OCI-M1 (cell line): ENCODE data around the gene AFF2.

ENCODE experiments used
- DNase-seq: peaks from one replicate; lab custom pipeline; 2025; lab: John Stamatoyannopoulos, UW

The AFF2 gene

DNA sequence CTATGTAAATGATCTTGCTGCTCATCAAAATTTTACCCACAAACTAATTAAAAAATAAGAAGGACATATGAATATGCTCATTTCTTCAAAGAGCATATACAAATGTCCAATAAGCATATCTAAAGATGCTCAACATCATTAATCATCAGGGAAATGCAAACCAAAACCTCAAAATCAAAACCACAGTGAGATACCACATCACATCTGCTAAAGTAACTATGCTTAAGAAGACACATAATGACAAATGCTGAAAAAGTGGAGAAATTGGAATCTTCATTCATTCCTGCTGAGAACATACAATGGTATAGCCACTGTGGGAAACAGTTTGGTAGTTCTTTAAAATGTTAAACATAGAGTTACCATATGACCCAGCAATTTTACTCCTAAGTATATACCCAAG, 81.9 kb downstream of the AFF2 start:
- no peak for DNase-seq

DNA sequence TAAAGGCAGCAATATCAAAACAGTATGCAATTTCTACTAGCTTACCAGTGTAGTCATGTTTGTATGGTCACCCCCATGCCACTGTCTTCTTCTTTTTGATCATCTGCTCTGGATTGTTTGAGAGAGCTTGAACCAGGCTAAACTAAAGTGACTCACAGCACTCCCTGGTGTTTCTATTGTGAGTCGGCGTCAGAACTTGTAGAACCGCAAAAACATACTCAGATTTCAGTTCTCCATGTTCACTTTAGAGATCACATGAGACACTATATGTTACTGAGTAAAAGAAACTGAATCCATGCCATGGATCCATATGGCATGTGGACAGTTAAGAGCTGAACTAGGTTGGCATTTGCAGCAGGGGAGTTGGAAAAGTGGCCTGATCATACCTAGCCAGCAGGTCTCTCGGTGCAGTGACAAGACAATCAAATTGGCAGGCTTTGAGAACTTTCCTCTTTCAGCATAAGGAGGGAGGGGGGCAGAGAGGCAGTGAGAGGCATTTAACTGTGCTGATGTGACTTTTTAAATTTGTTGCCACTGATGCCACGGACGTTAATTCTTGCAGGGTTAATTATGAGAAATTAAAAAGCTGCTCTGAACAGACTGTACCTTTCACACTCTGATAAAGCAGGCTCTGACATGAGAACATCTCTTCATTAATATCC, 88.4 kb downstream of the AFF2 start:
- no peak for DNase-seq

DNA sequence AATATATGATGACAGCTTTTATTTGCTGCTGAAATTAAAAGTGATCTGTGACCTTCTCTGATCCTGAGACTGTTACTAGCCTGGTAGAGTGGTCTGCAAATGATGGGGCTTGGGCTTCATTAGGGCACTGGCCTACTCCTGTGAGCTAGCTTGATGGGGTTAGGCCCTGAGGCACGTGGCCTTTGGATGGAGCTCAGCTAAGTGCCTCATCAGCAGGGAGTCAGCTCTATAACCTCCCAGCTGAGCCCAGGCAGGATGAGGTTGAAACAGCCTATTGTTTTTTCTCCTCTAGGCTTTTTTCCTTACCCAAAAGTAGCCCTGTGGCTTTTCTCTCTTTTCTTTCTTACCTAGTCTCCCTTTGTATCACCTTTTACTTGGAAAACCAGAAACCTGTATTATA, 92.2 kb downstream of the AFF2 start:
- no peak for DNase-seq

DNA sequence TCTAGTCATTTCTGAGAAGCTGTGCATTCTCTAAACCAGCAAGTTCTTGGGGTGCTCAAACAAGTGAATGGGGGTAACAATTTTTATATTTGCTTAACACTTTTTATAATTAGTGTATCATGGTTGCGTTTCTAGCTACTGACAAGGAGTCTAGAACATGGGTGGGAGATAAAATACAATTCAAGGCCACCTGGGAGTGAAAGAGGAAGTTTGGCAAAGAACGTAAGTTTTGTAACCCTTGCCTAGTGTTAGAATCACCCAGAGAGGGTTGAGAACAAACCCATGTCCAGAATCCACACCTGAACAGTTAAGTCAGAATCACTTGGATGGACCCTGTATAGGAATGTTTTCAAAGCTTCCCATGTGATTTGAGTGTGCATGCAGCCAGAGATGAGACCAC, 92.7 kb downstream of the AFF2 start:
- peak; percentile 18 for DNase-seq

DNA sequence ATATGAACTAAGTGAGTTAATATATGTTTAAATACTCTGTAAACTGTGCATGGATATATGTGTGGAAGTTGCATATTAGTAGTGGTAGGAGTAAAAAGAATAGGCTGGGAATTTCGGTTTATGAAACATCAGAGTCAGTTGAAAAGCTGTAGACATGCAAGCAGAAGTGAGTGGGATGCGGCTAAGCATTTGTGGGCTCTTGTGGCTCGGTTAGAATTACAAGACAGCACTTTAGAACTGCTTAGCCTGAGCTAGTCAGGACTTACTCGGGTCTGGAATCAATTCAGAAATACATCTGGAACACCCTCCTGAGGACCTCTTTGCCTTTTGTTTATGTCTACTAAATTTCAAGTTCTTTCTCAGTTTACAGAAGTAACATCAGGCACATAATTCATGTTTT, 93.6 kb downstream of the AFF2 start:
- DNase-seq, result peak; percentile 44

DNA sequence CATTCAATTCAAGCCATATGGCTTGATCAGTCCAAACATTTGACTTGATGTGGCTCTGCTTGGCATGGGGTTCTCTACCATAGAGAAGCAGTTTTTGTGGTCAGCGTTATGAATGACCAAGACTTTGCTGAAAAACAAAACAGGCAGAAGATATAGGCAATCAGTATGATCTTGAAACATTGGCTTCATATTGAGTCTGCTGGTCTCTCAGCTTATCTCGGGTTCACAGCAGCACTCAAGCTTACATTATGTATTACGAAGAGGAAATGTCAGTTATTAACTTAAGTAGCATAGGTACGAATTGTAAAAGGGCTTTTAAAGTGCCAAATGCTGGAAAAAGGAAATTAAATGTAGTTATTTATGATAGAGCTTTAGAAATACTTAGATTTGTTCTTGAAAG, 99.0 kb downstream of the AFF2 start:
- peak; percentile 80 for DNase-seq

DNA sequence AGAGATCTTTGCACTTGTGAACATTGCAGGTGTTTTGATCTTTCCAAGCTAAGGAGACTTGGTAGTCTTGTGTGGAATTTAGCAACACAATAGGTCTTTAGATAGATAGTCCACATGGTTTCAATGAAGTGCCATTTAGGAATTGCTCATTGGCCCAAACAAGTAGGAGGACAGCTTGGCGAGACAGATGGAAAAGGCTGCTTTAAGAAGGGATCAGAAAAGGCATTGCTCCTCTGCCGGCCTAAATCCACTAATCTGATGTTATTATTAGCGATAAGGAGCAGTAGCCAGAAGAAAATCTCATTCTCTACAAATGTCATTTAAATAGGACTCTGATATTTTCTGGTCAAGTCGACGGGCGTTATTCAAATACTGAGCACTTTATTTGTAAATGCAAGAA, 99.7 kb downstream of the AFF2 start:
- DNase-seq, result no peak

DNA sequence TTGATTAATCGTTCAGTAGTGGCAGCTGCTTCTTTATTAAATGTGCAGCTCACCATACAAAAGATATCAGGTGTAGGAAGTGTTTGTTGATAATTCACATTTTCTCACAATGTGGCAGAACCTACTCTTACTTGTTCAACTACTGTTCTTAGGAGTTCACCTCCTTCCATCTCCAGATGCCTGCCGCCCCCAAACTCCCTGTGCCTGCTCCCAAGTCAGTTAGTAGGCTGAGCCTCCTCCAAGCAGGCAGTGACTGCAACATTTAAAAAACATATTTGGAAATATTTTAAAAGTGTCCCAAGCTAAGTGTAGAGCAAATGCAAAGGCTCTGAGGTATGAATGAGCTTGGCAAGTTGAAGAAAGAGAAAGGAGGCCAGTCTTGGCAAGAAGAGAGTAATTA, 100.2 kb downstream of the AFF2 start:
- DNase-seq, result no peak

DNA sequence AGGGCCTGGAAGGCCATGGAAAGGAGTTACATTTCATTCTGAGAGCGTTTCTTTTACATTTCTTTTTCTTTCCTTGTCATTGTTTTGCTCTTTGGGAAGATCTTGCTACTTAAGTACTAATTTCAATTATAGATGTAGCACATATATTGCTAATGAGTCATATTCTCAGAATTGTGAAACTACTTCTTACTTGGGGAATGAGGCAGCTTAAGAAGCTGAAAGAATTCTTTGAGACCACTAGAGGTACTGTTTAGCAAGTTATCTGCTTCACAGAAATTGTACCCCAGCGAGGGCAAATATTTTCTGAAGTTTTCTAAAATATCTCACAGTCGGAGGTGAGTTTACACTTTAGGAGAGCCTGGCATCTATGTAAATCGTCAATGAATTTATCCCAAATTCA, 100.6 kb downstream of the AFF2 start:
- peak; percentile 68 for DNase-seq

DNA sequence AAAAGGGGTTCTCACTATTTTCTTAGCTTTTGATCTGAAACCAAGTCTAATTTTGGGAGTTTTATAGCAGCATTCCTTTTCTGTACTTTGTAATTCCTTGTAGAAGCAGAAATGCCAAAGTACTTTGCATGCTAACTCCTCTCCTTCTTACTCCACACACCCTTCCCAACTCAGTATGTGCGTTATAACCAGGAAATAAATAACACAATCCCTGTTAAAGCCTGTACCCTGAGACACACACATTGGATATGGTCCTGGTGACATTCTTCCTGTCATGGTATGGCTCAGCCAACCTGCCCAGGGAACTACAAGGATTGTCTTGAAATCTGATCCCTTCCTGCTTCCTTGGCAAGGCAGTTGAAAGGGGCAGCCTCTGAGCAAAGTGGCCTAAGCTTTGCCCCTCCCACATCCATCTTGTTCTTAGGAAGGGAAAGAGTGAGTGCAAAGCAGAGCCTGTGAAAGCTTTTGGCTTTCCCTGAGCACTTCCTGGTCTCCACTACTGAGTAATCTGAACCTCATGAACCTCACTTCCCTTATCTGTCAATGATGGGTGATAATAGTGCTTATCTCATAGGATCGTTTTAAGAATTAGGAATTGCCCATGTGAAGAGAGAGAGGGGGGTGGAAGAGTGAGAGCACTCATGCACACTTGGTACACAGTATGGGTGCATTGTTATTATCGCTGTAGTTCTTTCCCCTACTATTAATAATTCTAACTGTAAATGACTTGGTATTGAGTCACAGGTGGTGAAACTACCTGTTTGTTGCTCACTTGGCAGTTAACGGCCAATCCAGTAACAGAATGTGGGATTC, 109.3 kb downstream of the AFF2 start:
- DNase-seq, result peak; percentile 2

DNA sequence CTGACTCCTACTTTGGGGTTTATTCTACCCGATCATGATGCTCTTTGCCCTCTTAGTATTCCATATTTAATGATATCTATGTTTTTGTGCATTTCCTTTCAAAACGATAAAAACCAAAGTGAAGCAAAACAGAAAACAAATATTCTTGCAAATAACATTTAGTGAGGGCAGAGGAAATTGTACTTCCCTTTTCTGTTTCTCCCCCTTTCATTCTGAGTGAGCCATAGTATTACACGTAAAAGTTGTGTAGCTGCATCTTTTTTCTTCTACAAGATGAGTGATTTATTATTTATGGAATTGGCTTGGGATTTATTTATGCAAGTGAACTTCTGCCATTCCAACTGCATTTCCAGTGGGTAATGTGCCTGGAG, 109.9 kb downstream of the AFF2 start:
- no peak for DNase-seq

DNA sequence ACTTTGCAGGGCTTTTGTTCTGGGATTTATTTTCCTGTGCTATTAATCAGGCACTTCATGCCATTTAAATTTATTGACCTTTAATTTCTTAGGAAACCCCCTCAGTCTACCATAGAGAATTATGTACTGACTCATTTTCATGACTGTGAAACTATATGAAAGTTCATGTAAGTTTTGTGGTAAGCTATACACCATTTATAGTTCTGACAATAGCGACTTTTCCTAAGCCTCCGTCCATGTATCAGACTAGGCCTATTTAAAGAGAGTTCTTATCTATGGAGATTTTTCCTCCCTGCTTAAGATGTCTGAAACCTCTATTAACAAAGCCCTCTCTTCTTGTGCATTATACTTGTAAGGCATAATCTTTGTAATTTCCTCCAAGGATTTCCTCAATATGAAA, 111.6 kb downstream of the AFF2 start:
- no peak for DNase-seq

DNA sequence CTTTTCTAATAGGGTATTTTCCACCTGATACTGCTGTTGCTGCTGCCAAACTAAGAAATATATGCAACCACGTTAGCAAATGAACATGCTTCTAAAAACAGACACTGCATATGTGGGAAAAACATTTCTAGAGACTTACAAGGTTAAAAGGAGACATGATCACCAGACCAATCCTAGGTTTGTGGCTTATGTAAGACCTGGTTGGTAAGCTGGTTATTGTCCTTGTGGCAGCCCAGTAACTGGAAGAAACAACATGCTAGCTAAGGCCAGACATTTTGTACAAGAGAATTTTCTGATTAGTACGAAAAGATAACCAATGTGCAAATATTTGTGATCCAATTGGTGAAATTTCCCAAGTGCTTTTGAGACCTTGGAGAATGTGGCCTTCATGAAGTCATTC, 112.0 kb downstream of the AFF2 start:
- DNase-seq, result no peak

DNA sequence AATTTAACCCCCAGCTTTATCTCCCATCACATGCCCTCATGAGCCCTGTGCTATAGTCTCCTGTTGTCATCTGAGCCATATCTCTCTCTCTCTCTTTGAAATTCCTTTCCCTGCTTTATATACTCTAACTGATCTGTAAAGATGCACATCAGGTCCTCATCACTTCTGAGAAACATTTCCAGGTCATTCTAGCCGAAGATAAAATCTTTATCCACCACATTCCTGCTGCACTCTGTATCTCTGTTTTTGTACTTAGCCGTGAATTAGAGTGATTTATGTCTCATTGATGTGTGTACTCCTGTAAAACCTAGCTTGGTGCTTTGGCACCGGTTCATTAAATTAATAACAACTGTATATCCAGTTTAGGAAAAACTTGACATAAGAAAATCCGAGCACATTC, 113.2 kb downstream of the AFF2 start:
- no peak for DNase-seq

DNA sequence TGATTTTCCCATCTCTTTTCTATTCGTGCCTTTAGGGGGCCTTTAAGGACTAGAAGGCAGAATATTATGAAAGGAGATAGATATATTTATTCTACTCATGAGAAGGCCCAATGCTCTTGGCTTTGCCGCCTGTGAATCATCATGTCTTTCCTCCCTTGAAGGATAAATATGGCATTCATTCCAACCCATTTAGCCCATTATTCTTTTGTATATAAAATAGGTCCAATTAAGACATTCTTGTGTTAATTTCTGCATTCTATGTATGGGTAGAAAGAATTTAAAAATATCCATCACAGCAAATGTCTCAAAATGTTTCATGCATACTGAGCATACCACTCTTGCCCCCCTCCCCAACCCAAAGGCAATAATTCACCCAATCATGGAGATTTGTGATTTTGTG, 115.1 kb downstream of the AFF2 start:
- DNase-seq, result no peak

DNA sequence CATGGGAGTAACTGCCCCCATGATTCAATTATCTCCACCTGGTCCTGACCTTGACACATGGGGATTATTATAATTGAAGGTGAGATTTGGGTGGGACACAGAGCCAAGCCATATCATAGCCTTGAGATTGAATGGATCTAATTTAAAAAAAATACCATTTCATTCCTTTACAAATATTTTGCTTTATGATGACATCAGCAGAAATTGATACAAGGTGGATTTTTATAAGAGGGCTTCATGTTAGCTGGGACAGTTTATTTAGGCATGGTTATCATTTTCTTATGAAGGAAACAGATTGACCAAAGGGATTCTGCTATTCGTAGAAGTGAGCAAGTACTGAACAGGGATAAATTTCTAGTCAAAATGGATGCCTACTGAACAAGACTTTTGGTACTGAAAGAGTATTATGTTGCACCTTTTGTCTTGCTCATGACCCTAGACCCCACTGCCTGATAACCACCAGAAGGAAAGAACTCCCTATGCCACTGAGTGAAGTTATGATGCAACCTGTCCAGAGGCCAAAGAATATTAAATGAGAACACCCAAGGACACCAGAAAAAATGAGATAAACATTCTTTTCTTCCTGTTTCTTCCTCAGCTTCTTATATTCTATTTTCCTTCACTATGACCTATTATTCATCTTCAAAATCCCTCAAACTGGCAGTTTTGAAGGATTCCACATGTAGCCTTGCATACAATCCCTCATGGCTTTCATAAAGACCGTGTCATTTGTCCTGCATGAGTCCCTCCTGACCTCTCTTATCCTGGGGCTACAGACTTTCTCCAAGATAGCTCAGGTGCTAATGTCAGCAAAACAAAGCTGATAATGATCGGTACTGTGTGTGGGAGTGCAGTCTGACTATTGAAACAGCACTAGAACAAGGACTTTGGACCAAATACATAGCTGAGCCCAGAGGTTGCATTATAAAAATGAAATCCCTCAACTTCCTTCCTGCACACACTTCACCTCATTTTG, 118.3 kb downstream of the AFF2 start:
- DNase-seq, result peak; percentile 42

DNA sequence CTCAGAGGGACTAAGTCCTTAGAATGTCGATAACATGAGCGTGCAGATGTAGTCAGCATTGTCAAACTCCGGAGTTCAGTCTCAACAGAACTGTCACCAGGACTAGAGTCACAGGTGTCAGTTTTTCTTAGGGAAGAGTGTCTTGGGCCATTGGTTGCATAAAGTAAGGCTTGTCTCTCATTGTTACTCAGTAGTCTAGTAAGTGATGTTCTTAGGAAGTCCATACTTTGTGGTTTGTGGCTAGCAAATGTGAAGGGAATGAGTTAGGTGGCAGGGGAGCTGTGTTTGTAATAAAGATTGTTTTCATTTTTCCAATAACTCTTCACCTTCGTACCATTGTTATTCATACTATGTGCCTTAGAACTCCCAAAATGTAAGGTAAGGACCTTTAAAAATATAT, 119.6 kb downstream of the AFF2 start:
- DNase-seq, result no peak

DNA sequence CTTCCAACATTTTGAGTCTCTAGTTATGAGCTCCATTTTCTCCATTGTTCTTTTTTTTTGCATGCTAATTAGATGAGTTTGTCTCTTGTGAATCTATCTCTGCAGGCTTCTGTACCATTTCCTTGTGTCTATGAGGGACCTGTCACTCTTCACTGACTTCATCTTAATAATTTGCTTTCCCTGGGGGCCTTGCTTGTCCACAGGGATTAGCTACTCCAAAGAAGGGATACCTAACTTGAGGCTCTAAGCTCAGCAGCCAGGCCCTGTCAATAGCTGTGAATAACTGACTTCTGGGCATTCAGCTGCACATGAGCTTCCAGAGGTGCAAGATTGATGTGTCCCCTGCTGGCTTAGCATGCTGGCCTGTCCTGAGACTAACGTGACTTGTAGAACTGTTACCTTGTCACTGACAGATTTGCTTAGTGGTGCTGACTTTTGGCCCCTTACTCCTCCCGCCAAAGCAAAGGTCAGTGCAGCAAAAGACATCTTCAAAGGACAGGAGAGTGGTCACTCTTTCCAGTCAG, 124.6 kb downstream of the AFF2 start:
- DNase-seq, result no peak

DNA sequence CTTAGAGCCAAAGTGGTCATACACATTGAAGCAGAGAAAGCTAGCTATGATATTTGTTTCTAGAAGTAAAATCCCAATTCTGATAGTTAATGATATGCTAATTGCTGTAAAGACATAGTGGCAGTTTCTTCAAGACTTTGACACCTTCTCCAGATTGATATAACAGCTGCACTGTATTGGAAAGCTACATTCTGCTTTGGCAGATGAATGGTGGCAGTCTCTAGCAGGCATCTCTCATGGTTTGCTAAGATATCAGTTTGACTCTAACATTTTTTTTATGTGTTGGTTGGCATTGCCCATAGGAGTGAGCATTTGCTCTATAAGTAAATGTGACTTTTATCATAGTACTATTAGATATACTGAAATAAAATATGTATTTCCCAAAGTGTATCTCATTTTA, 128.2 kb downstream of the AFF2 start:
- DNase-seq, result no peak

DNA sequence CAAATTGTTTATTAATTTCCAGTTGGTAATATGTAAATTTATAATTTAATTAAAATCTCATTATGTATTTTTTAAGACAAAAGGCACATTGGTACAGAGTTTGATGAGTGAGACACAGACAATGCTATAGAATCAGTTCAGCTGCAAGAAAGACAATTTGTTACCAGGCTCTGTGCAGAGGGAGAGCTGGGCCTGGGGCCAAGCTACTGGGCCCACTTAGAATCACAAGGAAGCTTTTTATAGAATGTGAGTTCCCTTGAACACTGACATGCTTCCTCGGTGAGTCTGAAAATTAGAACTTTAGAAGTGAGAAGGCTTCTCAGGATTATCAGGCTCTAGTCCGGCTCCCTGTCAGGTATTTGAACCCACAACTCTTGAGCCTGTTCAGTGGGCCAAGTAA, 129.0 kb downstream of the AFF2 start:
- no peak for DNase-seq

DNA sequence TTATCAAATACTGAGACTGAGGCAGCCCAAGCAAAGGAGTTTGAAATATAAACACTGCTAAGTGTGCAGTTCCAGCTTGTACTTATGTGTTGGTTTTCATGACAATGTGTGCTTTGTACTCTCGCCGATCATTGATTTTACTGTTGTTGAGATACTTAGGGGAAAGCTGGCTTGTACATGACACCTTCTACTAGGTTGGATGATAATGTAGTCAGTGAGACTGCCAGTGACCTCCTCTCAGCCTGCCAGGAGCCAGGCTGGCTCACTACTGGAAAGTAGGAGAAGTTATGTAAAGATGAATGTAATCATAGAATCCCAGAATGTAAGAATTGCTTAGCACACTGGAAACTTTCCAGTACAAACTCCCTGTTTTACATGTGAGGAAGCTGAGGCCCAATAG, 132.0 kb downstream of the AFF2 start:
- no peak for DNase-seq

DNA sequence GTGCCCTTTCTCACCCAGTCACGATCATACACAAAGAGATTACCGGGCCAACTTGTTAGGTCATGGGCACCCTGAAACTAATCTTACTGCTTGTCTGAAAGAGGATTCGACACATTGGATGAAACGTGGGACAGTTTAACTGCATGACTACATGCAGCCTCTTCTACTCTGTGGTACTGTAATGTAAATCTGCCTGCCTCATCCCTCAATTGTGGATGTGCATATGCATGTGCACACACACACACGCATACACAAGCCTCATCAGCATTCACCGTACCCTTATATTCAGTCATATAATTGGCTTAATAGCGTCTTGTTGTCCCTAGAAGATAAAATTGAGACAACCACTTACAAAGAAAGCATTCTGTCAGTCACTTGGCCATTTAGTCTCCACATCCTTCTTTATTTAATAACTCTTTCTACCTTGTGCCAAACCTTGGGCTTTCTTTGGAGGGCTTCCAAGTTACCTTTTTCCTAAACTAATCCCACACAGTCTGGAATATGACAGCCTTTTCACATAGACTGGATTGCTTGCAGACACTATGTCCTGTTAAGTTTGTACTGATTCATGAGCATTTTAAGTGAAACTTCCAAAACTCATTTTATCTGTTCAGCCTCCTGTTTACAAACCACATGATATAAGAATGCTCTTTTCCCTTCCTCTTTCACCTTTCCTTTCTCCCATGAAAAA, 132.9 kb downstream of the AFF2 start:
- no peak for DNase-seq
